AG10803 (cell line): ENCODE measurements around the gene KRTAP10-9.
"Not testable (repeated sequence)": the region's sequence is repeated elsewhere in the genome, so short reads cannot be mapped to it uniquely, and the experiment has no call there.

ENCODE experiments used
- DNase-seq: peaks from one replicate; pipeline ENCODE4 v3.0.0; 2010; ENCODE audit warnings: low read depth
- H3K4me3 ChIP-seq: 2 replicates; pipeline ENCODE4 v1.5.1; 2011; ENCODE audit warnings: mild to moderate bottlenecking, low read length, control low read depth
- CTCF ChIP-seq: conservative IDR thresholded peaks from 2 replicates; pipeline ENCODE4 v1.5.1; 2011; ENCODE audit warnings: mild to moderate bottlenecking, low read length, control low read depth, inconsistent platforms

Gene KRTAP10-9

GRCh38 chr21:44657635-44658540, 31.0 kb downstream of the KRTAP10-9 start, which contains the start of gene KRTAP12-3:
TSS of gene KRTAP12-3 (plus strand) at chr21:44657932. CDS start at chr21:44657980, 48 bp downstream.
- no peak for TF ChIP-seq CTCF
- DNase-seq, result no peak
- no peak within 1 kb of the TSS for H3K4me3 ChIP-seq

GRCh38 chr21:44658541-44658910, 31.6 kb downstream of the KRTAP10-9 start:
- TF ChIP-seq CTCF, result no peak
- no peak overlapping the region for H3K4me3 ChIP-seq
- DNase-seq, result no peak

GRCh38 chr21:44658913-44659595, 32.2 kb downstream of the KRTAP10-9 start:
- no peak for DNase-seq
- TF ChIP-seq CTCF, result no peak
- no peak overlapping the region for H3K4me3 ChIP-seq

- H3K4me3 ChIP-seq, DNase-seq: not testable (repeated sequence)
These were observed 34.7 kb downstream of the KRTAP10-9 start for GRCh38 chr21:44661567-44661966.

GRCh38 chr21:44664691-44665090, 37.8 kb downstream of the KRTAP10-9 start:
- H3K4me3 ChIP-seq, result no peak overlapping the region
- DNase-seq, result no peak
- TF ChIP-seq CTCF, result no peak

GRCh38 chr21:44666401-44667320, 39.8 kb downstream of the KRTAP10-9 start, which contains the start of gene KRTAP12-2:
TSS of gene KRTAP12-2 (minus strand) at chr21:44666927. CDS start at chr21:44666886, 41 bp downstream.
- TF ChIP-seq CTCF, result no peak
- no peak within 1 kb of the TSS for H3K4me3 ChIP-seq
- no peak for DNase-seq

- H3K4me3 ChIP-seq, result no peak overlapping the region
- no peak for TF ChIP-seq CTCF
- no peak for DNase-seq
These were observed 40.7 kb downstream of the KRTAP10-9 start for GRCh38 chr21:44667612-44668011.
